Neural cell (in vitro differentiated cells): ENCODE data around the gene NUSAP1.

Experiments used
- TAF1 ChIP-seq: IDR thresholded peaks from 2 replicates; pipeline ENCODE4 v1.6.1; 2012; ENCODE audit warnings: low read depth
- TF ChIP-seq, protein P1 (sequence below): fragments of 450-650 bp; IDR thresholded peaks from 2 replicates; pipeline ENCODE4 v1.5.1; 2014; ENCODE audit warnings: antibody characterized with exemption, mild to moderate bottlenecking, moderate library complexity; ENCODE audit not compliant: poor library complexity, severe bottlenecking

DNA sequence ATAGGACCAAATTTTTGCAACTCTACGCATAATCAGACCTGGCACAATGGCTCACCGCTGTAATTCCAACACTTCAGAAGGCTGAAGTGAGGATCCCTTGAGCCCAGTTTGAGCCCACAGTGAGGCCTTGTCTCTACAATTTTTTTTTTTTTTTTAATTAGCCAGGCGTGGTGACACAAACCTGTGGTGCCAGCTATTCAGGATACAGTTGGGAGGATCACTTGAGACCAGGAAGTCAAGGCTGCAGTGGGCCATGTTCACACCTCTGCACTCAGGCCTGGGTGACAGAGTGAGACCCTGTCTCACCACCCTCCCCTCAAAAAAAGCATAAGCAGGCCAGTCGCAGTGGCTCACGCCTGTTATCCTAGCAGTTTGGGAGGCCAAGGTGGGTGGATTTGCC is 25.0 kb upstream of the NUSAP1 start:
- TF ChIP-seq, protein P1, sequence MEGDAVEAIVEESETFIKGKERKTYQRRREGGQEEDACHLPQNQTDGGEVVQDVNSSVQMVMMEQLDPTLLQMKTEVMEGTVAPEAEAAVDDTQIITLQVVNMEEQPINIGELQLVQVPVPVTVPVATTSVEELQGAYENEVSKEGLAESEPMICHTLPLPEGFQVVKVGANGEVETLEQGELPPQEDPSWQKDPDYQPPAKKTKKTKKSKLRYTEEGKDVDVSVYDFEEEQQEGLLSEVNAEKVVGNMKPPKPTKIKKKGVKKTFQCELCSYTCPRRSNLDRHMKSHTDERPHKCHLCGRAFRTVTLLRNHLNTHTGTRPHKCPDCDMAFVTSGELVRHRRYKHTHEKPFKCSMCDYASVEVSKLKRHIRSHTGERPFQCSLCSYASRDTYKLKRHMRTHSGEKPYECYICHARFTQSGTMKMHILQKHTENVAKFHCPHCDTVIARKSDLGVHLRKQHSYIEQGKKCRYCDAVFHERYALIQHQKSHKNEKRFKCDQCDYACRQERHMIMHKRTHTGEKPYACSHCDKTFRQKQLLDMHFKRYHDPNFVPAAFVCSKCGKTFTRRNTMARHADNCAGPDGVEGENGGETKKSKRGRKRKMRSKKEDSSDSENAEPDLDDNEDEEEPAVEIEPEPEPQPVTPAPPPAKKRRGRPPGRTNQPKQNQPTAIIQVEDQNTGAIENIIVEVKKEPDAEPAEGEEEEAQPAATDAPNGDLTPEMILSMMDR: no peak
- TF ChIP-seq TAF1: no peak
